HFFc6 (cell line): Measurements from ENCODE around the gene GPRC5D. TPM values are rescaled to one million over a fixed set of nuclear protein-coding genes. Genes with fewer than 3 reads are reported as not detected.

ENCODE experiments used
- DNase-seq: peaks from one replicate; pipeline ENCODE4 v3.0.0-alpha.2; 2018
- H3K27ac Mint-ChIP-seq: 2 replicates; pipeline ENCODE4 v1.8.0; 2020; ENCODE audit warnings: mild to moderate bottlenecking, mixed read lengths
- H3K27me3 Mint-ChIP-seq: 2 replicates; pipeline ENCODE4 v1.8.0; 2021; ENCODE audit warnings: mild to moderate bottlenecking, moderate library complexity, mixed read lengths; ENCODE audit not compliant: insufficient read depth
- H3K36me3 Mint-ChIP-seq: 2 replicates; pipeline ENCODE4 v1.8.0; 2021; ENCODE audit warnings: low read depth, mixed read lengths
- H3K4me1 Mint-ChIP-seq: 2 replicates; pipeline ENCODE4 v1.8.0; 2020; ENCODE audit warnings: low read depth, mixed read lengths
- H3K4me3 Mint-ChIP-seq: 2 replicates; pipeline ENCODE4 v1.8.0; 2020; ENCODE audit warnings: mild to moderate bottlenecking, moderate library complexity, mixed read lengths
- H3K9me3 Mint-ChIP-seq: 2 replicates; pipeline ENCODE4 v1.8.0; 2020; ENCODE audit warnings: mild to moderate bottlenecking, mixed read lengths
- total RNA-seq, 6 experiments: library from RNA; stranded (reverse); fragmentation: NEBNext Ultra II Directional; extraction: Animal tissue kit (Norgen Biotek cat#: 25700); gene quantifications; 2 replicates in 1 of 6; 3 replicates in 5 of 6; pipeline ENCODE4 v1.2.3, GENCODE V29; 2021
- TF ChIP-seq, protein P1 (sequence below): fragments of 200-600 bp; sonication (generic); IDR thresholded peaks from 2 replicates; pipeline ENCODE4 v1.5.0; 2021; ENCODE audit warnings: antibody characterized with exemption, mild to moderate bottlenecking

Gene GPRC5D
- total RNA-seq, 6 experiments from 2014 or later, result not detected

- Mint-ChIP-seq H3K4me1 (peaks cover 32% of the 10 kb centered on the region), H3K36me3 (peaks cover 63% of the 10 kb centered on the region), H3K4me3 (no peak overlapping the region), H3K27me3 (peaks cover 1% of the 10 kb centered on the region; the same call in 1 of the 2 replicates), H3K9me3 (no peaks in the 10 kb centered on the region; the same call in 1 of the 2 replicates), H3K27ac (no peak overlapping the region)
- TF ChIP-seq, protein P1, sequence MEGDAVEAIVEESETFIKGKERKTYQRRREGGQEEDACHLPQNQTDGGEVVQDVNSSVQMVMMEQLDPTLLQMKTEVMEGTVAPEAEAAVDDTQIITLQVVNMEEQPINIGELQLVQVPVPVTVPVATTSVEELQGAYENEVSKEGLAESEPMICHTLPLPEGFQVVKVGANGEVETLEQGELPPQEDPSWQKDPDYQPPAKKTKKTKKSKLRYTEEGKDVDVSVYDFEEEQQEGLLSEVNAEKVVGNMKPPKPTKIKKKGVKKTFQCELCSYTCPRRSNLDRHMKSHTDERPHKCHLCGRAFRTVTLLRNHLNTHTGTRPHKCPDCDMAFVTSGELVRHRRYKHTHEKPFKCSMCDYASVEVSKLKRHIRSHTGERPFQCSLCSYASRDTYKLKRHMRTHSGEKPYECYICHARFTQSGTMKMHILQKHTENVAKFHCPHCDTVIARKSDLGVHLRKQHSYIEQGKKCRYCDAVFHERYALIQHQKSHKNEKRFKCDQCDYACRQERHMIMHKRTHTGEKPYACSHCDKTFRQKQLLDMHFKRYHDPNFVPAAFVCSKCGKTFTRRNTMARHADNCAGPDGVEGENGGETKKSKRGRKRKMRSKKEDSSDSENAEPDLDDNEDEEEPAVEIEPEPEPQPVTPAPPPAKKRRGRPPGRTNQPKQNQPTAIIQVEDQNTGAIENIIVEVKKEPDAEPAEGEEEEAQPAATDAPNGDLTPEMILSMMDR, result no peak
- DNase-seq, result no peak
Measured at GRCh38 chr12:12974211-12974610, 22.2 kb upstream of the GPRC5D start.

DNA sequence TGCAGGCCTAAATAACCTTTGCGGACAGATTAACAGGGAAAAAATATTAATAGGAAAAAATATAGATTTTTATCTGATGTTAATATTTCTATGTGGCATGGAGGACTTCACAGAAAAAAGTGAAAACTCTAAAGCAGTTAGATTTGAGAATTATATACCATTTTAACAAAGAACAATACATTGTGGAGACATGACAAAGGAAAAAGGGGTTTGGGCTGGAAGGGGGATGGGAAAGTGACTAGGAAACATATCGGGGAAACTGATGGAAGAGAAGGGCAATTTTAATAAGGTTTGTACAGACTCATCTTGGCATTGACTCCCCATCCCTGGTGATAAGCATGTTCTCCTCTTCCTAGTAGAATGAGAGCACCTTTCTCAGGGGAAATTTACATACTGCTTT, 21.0 kb upstream of the GPRC5D start:
- H3K4me1 Mint-ChIP-seq, result peaks cover 32% of the 10 kb centered on the region
- no peak for DNase-seq
- H3K27me3 Mint-ChIP-seq, result peaks cover 1% of the 10 kb centered on the region; the same call in 1 of the 2 replicates
- no peaks in the 10 kb centered on the region; the same call in 1 of the 2 replicates for H3K9me3 Mint-ChIP-seq
- TF ChIP-seq, protein P1, result no peak
- no peak overlapping the region for H3K27ac Mint-ChIP-seq
- H3K36me3 Mint-ChIP-seq, result peaks cover 64% of the 10 kb centered on the region
- H3K4me3 Mint-ChIP-seq, result no peak overlapping the region

- no peak overlapping the region for H3K27ac Mint-ChIP-seq
- H3K27me3 Mint-ChIP-seq, result no peaks in the 10 kb centered on the region
- TF ChIP-seq, protein P1, result no peak
- H3K4me3 Mint-ChIP-seq, result no peak overlapping the region
- no peaks in the 10 kb centered on the region for H3K4me1 Mint-ChIP-seq
- H3K36me3 Mint-ChIP-seq, result peaks cover 14% of the 10 kb centered on the region
- H3K9me3 Mint-ChIP-seq, result no peaks in the 10 kb centered on the region
- DNase-seq, result no peak
Measured at GRCh38 chr12:12965836-12966235, 13.9 kb upstream of the GPRC5D start.

DNA sequence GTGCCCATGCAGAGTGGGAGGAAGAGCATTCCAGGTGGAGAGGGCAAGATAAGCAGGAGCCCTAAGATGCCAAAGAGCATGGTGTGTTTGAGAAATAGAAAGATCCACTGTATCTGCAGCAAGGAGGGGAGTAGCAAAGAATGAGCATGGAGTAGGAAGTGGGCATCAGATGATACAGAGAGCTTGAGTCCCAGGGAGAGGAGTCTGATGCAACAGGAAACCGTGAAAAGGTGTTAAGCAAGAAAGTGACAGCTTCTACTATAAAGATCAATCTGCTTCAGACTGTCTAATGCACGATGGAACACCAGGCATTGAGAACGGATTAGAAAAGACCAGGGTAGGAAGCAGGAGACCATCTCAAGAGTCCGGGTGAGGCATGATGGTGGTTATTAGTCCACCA, 12.3 kb upstream of the GPRC5D start:
- TF ChIP-seq, protein P1, result no peak
- peaks cover 10% of the 10 kb centered on the region for H3K36me3 Mint-ChIP-seq

GRCh38 chr12:12960639-12961209, 8.8 kb upstream of the GPRC5D start:
- DNase-seq, result no peak
- no peaks in the 10 kb centered on the region for H3K36me3 Mint-ChIP-seq
- peaks cover 6% of the 10 kb centered on the region; the same call in 1 of the 2 replicates for H3K27me3 Mint-ChIP-seq
- no peaks in the 10 kb centered on the region for H3K9me3 Mint-ChIP-seq
- TF ChIP-seq, protein P1, result no peak
- no peak overlapping the region for H3K4me3 Mint-ChIP-seq
- no peaks in the 10 kb centered on the region for H3K4me1 Mint-ChIP-seq
- no peak overlapping the region for H3K27ac Mint-ChIP-seq

More for the DNA sequence above, 12.3 kb upstream of the GPRC5D start:
- no peak for DNase-seq
- Mint-ChIP-seq H3K9me3 (no peaks in the 10 kb centered on the region), H3K27ac (no peak overlapping the region), H3K27me3 (peaks cover under 1% of the 10 kb centered on the region; the same call in 1 of the 2 replicates), H3K4me3 (no peak overlapping the region), H3K4me1 (no peaks in the 10 kb centered on the region)
